Keratinocyte (primary cell): ENCODE measurements around the gene SOX30.

ENCODE experiments used
- CTCF ChIP-seq, 3 experiments: IDR thresholded peaks in 1 of 3; conservative IDR thresholded peaks in 1 of 3; optimal IDR thresholded peaks in 1 of 3; 2 replicates in 2 of 3; 3 replicates in 1 of 3; pipeline versions ENCODE3 to v1.5.1; 2011; ENCODE audit warnings: low read length in 3 of 3, mild to moderate bottlenecking in 3 of 3, moderate library complexity in 2 of 3, control low read depth in 1 of 3, inconsistent platforms in 1 of 3; ENCODE audit not compliant: insufficient read depth in 2 of 3; ENCODE audit errors: extremely low read depth in 1 of 3
- EZH2 ChIP-seq: IDR thresholded peaks from one replicate; pipeline ENCODE4 v1.6.1; 2012; ENCODE audit warnings: inconsistent platforms, mild to moderate bottlenecking, low read length, moderate library complexity

- TF ChIP-seq CTCF (optimal IDR thresholded peaks at IDR 0.05 in 1 of 3, IDR thresholded peaks at IDR 0.05 in 1 of 3, conservative IDR thresholded peaks at IDR 0.05 in 1 of 3; ENCODE audit: extremely low read depth in 1 of 3, insufficient read depth in 2 of 3, low read length in 3 of 3), result no peak
- TF ChIP-seq EZH2, result no peak
Observed at GRCh38 chr5:157599565-157599964, 52.7 kb downstream of the SOX30 start.
